GM21515 (cell line): ENCODE data around the gene CARD8.
"Not testable (repeated sequence)": the region's sequence is repeated elsewhere in the genome, so short reads cannot be mapped to it uniquely, and the experiment has no call there.

ENCODE experiments used
- ATAC-seq: cut with Tn5 transposase; IDR thresholded peaks from one replicate; pipeline ENCODE4 v1.9.1; 2021; ENCODE audit not compliant: unreplicated experiment

CARD8 gene

GRCh38 chr19:48255376-48256303 lies at the start of gene CARD8:
Gene CARD8 (minus strand): TSS chr19:48255912. CDS start chr19:48241020, 14,892 bp downstream.
- ATAC-seq = peak; percentile 57

- ATAC-seq = no peak
These were observed 48.2 kb upstream of the CARD8 start for GRCh38 chr19:48303866-48304265.

- ATAC-seq = no peak
These were observed 47.7 kb upstream of the CARD8 start for GRCh38 chr19:48303367-48303766.

GRCh38 chr19:48302600-48302959 lies 46.9 kb upstream of the CARD8 start:
- ATAC-seq = no peak

- ATAC-seq = no peak
These were observed 46.3 kb upstream of the CARD8 start for GRCh38 chr19:48301886-48302599.

GRCh38 chr19:48297975-48298374 lies 42.3 kb upstream of the CARD8 start:
- ATAC-seq = no peak

GRCh38 chr19:48296963-48297734 lies 41.4 kb upstream of the CARD8 start:
- no peak for ATAC-seq

- ATAC-seq = no peak
These were observed 39.7 kb upstream of the CARD8 start for GRCh38 chr19:48295458-48295857.

- no peak for ATAC-seq
These were observed 37.1 kb upstream of the CARD8 start for GRCh38 chr19:48292798-48293197.

- not testable (repeated sequence) for ATAC-seq
These were observed 35.7 kb upstream of the CARD8 start for GRCh38 chr19:48291489-48291815.

- ATAC-seq = no peak
These were observed 35.2 kb upstream of the CARD8 start for GRCh38 chr19:48290771-48291488.

- ATAC-seq = no peak
These were observed 34.7 kb upstream of the CARD8 start for GRCh38 chr19:48290401-48290770.

GRCh38 chr19:48287748-48288147 lies 32.0 kb upstream of the CARD8 start:
- no peak for ATAC-seq

- no peak for ATAC-seq
These were observed 29.2 kb upstream of the CARD8 start for GRCh38 chr19:48284896-48285295.

- no peak for ATAC-seq
These were observed 28.2 kb upstream of the CARD8 start for GRCh38 chr19:48283908-48284307.

GRCh38 chr19:48279747-48280146 lies 24.0 kb upstream of the CARD8 start:
- no peak for ATAC-seq

GRCh38 chr19:48274938-48275337 lies 19.2 kb upstream of the CARD8 start:
- ATAC-seq = no peak

GRCh38 chr19:48274173-48274572 lies 18.5 kb upstream of the CARD8 start:
- ATAC-seq = no peak

GRCh38 chr19:48271531-48272151 lies 15.9 kb upstream of the CARD8 start:
- no peak for ATAC-seq

- not testable (repeated sequence) for ATAC-seq
These were observed 13.9 kb upstream of the CARD8 start for GRCh38 chr19:48269617-48270026.
